Peyer's patch (tissue), 4 donors: Measurements from ENCODE around the gene PLOD2. TPM values are rescaled to one million over a fixed set of nuclear protein-coding genes. Genes with fewer than 3 reads are reported as not detected.

Experiments
- DNase-seq, 3 donors: peaks; one replicate each; pipeline ENCODE4 v3.0.0-alpha.2; 2017 to 2019
- H3K27ac ChIP-seq, 4 donors: fragments of 200-600 bp; sonication (generic); one replicate each; pipeline ENCODE4 v1.5.1; 2016 to 2019
- H3K27me3 ChIP-seq, 2 donors: fragments of 200-600 bp; sonication (generic); one replicate each; pipeline ENCODE4 v1.5.1; 2019
- H3K36me3 ChIP-seq, 3 donors: fragments of 200-600 bp; sonication (generic); one replicate each; pipeline ENCODE4 v1.5.1; 2016 to 2019
- H3K4me1 ChIP-seq, 4 donors: fragments of 200-600 bp; sonication (generic); one replicate each; pipeline ENCODE4 v1.5.1; 2016 to 2019
- H3K4me3 ChIP-seq, 4 donors: fragments of 200-600 bp; sonication (generic); 1 replicate in 3 of 4; 2 replicates in 1 of 4; pipeline ENCODE4 v1.5.1; 2016 to 2019; ENCODE audit warnings: mild to moderate bottlenecking in 1 of 4
- H3K9me3 ChIP-seq, 4 donors: fragments of 200-600 bp; sonication (generic); one replicate each; pipeline ENCODE4 v1.5.1; 2016 to 2019; ENCODE audit warnings: mild to moderate bottlenecking in 1 of 4
- POLR2A ChIP-seq, 2 donors: fragments of 450-650 bp; IDR thresholded peaks; one replicate each; pipeline ENCODE4 v1.5.1; 2017; ENCODE audit warnings: antibody characterized with exemption in 2 of 2, mild to moderate bottlenecking in 2 of 2, moderate library complexity in 2 of 2
- total RNA-seq, 4 donors: library from RNA; depleted of rRNA; stranded (reverse); fragments of >200 nt; gene quantifications; one replicate each; pipeline ENCODE4 v1.1.0, GENCODE V29; 2016
- TF ChIP-seq, protein P1 (sequence below), 6 experiments: fragments of 450-650 bp in 4 of 6; fragments of 200-600 bp in 2 of 6; sonication (generic) in 1 of 6; IDR thresholded peaks; one replicate each; pipeline ENCODE4 v1.5.1; 2017 to 2019; ENCODE audit warnings: antibody characterized with exemption in 6 of 6, mild to moderate bottlenecking in 3 of 6, moderate library complexity in 1 of 6

PLOD2 gene
- total RNA-seq, 4 donors from 2014 or later, result 9.9 to 78.8 (median 56.0) TPM

DNA sequence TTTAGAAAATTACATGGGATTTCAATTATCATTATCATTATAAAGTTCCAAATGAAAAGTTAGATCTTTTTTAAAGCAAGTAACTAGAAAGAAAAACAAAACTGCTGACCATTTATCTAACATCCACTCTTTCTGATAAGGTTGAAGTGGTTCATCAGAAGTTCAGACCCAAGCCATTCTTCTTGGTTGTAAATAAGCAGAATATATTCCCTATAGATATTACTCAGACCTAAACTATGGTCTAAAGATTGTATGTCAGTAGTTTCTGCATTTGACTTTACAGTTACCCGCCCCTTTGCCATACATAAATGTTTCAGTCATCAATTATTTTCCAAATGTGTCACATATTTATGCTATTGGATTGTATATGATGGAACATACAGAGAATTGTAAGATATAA, 136.7 kb downstream of the PLOD2 start:
- Histone ChIP-seq H3K4me3 (no peak overlapping the region), H3K27me3 (no peaks in the 10 kb centered on the region), H3K27ac (no peak overlapping the region), H3K4me1 (no peaks in the 10 kb centered on the region), H3K36me3 (no peaks in the 10 kb centered on the region), H3K9me3 (no peaks in the 10 kb centered on the region)
- TF ChIP-seq, protein P1, sequence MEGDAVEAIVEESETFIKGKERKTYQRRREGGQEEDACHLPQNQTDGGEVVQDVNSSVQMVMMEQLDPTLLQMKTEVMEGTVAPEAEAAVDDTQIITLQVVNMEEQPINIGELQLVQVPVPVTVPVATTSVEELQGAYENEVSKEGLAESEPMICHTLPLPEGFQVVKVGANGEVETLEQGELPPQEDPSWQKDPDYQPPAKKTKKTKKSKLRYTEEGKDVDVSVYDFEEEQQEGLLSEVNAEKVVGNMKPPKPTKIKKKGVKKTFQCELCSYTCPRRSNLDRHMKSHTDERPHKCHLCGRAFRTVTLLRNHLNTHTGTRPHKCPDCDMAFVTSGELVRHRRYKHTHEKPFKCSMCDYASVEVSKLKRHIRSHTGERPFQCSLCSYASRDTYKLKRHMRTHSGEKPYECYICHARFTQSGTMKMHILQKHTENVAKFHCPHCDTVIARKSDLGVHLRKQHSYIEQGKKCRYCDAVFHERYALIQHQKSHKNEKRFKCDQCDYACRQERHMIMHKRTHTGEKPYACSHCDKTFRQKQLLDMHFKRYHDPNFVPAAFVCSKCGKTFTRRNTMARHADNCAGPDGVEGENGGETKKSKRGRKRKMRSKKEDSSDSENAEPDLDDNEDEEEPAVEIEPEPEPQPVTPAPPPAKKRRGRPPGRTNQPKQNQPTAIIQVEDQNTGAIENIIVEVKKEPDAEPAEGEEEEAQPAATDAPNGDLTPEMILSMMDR (IDR thresholded peaks at IDR 0.05), result no peak
- no peak for TF ChIP-seq POLR2A (IDR thresholded peaks at IDR 0.05)
- DNase-seq, result no peak

DNA sequence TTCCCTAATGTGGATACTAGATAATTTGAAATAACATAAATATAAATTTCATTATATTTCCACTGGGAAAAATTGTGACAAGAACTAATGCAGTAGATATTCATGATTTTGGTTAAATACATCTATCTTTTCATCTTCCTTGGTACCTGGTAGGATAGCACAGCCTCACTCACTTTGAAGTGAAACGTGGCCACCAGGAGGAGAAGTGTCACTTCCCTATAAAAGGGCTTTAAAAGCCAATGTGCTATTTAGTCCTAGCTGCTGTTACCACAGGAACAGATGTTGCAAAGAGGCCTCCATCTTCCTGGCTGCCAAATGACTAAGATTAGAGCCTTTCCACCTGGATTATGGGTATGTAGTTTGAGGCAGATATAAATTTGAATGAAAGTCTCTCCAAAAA, 140.0 kb downstream of the PLOD2 start:
- H3K4me3 ChIP-seq, result no peak overlapping the region
- no peak overlapping the region for H3K27ac ChIP-seq
- H3K27me3 ChIP-seq, result no peaks in the 10 kb centered on the region
- DNase-seq, result no peak
- no peaks in the 10 kb centered on the region for H3K4me1 ChIP-seq
- no peaks in the 10 kb centered on the region for H3K36me3 ChIP-seq
- TF ChIP-seq, protein P1 (IDR thresholded peaks at IDR 0.05), result no peak
- no peak for TF ChIP-seq POLR2A (IDR thresholded peaks at IDR 0.05)
- H3K9me3 ChIP-seq, result no peaks in the 10 kb centered on the region

DNA sequence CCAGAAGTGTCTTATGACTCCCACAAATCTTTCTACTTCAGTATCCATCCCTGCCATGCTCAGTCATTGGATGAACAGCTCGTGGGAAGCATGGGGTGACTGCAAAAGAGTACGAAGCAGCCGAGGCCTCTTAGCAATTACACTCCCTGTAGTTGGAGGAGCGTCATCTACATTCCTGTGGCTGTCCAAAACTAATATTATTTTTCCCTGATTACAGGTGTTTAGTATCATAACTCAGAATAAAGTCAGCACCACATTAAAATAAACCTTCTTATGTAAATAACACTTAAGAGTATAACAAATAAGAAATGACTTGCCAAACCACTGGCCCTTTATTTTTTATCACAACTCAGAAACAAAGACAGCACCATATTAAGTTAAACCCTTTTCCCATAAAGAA, 141.5 kb downstream of the PLOD2 start:
- no peaks in the 10 kb centered on the region for H3K27me3 ChIP-seq

More for the DNA sequence above, 141.5 kb downstream of the PLOD2 start:
- H3K4me3 ChIP-seq, result no peak overlapping the region
- no peaks in the 10 kb centered on the region for H3K36me3 ChIP-seq
- no peak for TF ChIP-seq POLR2A (IDR thresholded peaks at IDR 0.05)
- TF ChIP-seq, protein P1 (IDR thresholded peaks at IDR 0.05), result no peak
- H3K4me1 ChIP-seq, result no peaks in the 10 kb centered on the region
- no peak overlapping the region for H3K27ac ChIP-seq
- DNase-seq, result no peak
- no peaks in the 10 kb centered on the region for H3K9me3 ChIP-seq

Other genes with a start within 250 kb of the PLOD2 start
- gene PLSCR4, start 89.9 kb upstream of the PLOD2 start, total RNA-seq, result 10 to 100 TPM; 22.8 to 27.5 (median 25.7) TPM